CD8-positive, alpha-beta memory T cell (primary cell): ENCODE results near the gene CFAP221. TPM values are rescaled to one million over a fixed set of nuclear protein-coding genes. Genes with fewer than 3 reads are reported as not detected.
A peak's percentile ranks its signal among the peaks of the same experiment; 100 is the strongest.

Experiments
- CTCF ChIA-PET: fragments of 350-600 bp; sonication (Branson Sonifier 250); formaldehyde crosslinking; loops from one replicate; lab custom pipeline; 2021; ENCODE audit warnings: antibody characterized with exemption; lab: Charles Lee
- POLR2A ChIA-PET: fragments of 350-600 bp; sonication (Branson Sonifier 250); formaldehyde crosslinking; loops from one replicate; lab custom pipeline; 2021; ENCODE audit warnings: antibody characterized with exemption; lab: Charles Lee
- DNase-seq, 5 donors: peaks; one replicate each; pipeline versions ENCODE4 v3.0.0 to v3.0.0-alpha.2; 2020 to 2022; ENCODE audit warnings: mixed read lengths in 1 of 5
- H3K27ac ChIP-seq: one replicate; pipeline ENCODE4 v1.7.0; 2013; ENCODE audit warnings: low read depth, mild to moderate bottlenecking, low read length, moderate library complexity
- H3K27me3 ChIP-seq: 2 replicates; pipeline ENCODE4 v1.7.0; 2013; ENCODE audit warnings: low read length, mild to moderate bottlenecking; ENCODE audit not compliant: insufficient read depth, poor library complexity, severe bottlenecking
- H3K36me3 ChIP-seq: 2 replicates; pipeline ENCODE4 v1.7.0; 2013; ENCODE audit warnings: mild to moderate bottlenecking, low read length, moderate library complexity; ENCODE audit not compliant: insufficient read depth
- H3K4me1 ChIP-seq: 2 replicates; pipeline ENCODE4 v1.7.0; 2013; ENCODE audit warnings: mild to moderate bottlenecking, low read length, moderate library complexity; ENCODE audit not compliant: insufficient read depth
- H3K4me3 ChIP-seq: 2 replicates; pipeline ENCODE4 v1.7.0; 2013; ENCODE audit warnings: mild to moderate bottlenecking, low read length
- H3K9me3 ChIP-seq: 2 replicates; pipeline ENCODE4 v1.7.0; 2013; ENCODE audit warnings: mild to moderate bottlenecking, low read length
- H3K27ac Mint-ChIP-seq, 8 donors: one replicate each; pipeline ENCODE4 v1.8.0; 2020 to 2021; ENCODE audit warnings: mixed read lengths in 8 of 8, mild to moderate bottlenecking in 6 of 8, inconsistent platforms in 3 of 8, moderate library complexity in 3 of 8
- H3K27me3 Mint-ChIP-seq, 2 donors: one replicate each; pipeline ENCODE4 v1.8.0; 2020 to 2021; ENCODE audit warnings: mixed read lengths in 2 of 2, mild to moderate bottlenecking in 1 of 2, moderate library complexity in 1 of 2
- H3K36me3 Mint-ChIP-seq, 3 donors: one replicate each; pipeline ENCODE4 v1.8.0; 2020 to 2021; ENCODE audit warnings: mixed read lengths in 3 of 3, inconsistent platforms in 1 of 3, mild to moderate bottlenecking in 1 of 3
- H3K4me1 Mint-ChIP-seq, 3 donors: one replicate each; pipeline ENCODE4 v1.8.0; 2020 to 2021; ENCODE audit warnings: mixed read lengths in 3 of 3, inconsistent platforms in 1 of 3, mild to moderate bottlenecking in 1 of 3
- H3K4me3 Mint-ChIP-seq, 7 donors: one replicate each; pipeline ENCODE4 v1.8.0; 2020 to 2021; ENCODE audit warnings: mixed read lengths in 7 of 7, mild to moderate bottlenecking in 6 of 7, moderate library complexity in 4 of 7, inconsistent platforms in 2 of 7
- H3K9me3 Mint-ChIP-seq, 5 donors: one replicate each; pipeline ENCODE4 v1.8.0; 2020 to 2022; ENCODE audit warnings: mixed read lengths in 5 of 5, mild to moderate bottlenecking in 3 of 5, moderate library complexity in 2 of 5, inconsistent platforms in 1 of 5
- polyA plus RNA-seq: library from polyadenylated mRNA; unstranded; fragments of 300-500 nt; fragmentation: Illumina TruSeq; gene quantifications from one replicate; pipeline ENCODE4 v1.2.3, GENCODE V29; 2021
- total RNA-seq, 2 experiments: library from RNA; stranded (reverse); gene quantifications; one replicate each; pipeline ENCODE4 v1.2.3, GENCODE V29; 2021

CFAP221 gene
- total and polyA plus RNA-seq, 3 experiments from 2014 or later: not detected

DNA sequence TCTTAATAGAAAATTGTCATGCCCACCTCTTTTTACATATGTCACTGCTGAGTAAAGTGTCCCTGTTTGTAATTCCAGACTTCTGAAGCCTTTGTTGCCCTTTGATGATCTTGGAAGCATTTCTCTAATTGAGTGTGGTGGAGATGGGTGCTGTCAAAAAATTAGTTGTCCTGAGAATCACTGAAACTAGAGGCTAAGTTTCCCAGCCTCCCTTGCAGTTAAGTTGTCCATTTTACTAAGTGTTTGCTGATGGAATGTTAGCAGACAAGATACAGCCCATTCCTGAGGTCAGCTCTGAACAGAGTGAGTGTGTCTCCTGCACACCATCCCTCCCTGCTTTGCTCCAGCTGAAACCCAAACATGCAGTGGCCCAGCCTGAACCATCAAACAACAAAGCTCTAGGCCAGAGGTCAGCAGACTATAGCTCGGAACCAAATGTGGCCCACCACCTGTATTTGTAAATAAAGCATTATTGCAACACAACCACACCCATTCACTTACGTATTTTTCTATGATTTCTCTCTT, 106.7 kb downstream of the CFAP221 start:
- Mint-ChIP-seq H3K9me3 (peaks cover 0 to 7% (median 3%) of the 10 kb centered on the region in 5 donors), H3K27ac (no peak overlapping the region), H3K4me1 (no peaks in the 10 kb centered on the region), H3K36me3 (peaks cover 0 to 7% (median 0%) of the 10 kb centered on the region in 3 donors), H3K27me3 (peaks cover 24 to 69% of the 10 kb centered on the region in 2 donors), H3K4me3 (no peak overlapping the region)
- Histone ChIP-seq H3K36me3 (no peaks in the 10 kb centered on the region), H3K27me3 (peaks cover 7% of the 10 kb centered on the region), H3K4me1 (no peaks in the 10 kb centered on the region), H3K27ac (no peak overlapping the region), H3K9me3 (no peaks in the 10 kb centered on the region), H3K4me3 (no peak overlapping the region)
- DNase-seq: no peak
- ChIA-PET CTCF (interaction anchor here (0.9 to 1.6 kb wide), 2 partner anchors 10 to 12 kb away, joined by 3 to 4 read pairs; no protein-coding TSS in a partner anchor), POLR2A (no interaction called here)

DNA sequence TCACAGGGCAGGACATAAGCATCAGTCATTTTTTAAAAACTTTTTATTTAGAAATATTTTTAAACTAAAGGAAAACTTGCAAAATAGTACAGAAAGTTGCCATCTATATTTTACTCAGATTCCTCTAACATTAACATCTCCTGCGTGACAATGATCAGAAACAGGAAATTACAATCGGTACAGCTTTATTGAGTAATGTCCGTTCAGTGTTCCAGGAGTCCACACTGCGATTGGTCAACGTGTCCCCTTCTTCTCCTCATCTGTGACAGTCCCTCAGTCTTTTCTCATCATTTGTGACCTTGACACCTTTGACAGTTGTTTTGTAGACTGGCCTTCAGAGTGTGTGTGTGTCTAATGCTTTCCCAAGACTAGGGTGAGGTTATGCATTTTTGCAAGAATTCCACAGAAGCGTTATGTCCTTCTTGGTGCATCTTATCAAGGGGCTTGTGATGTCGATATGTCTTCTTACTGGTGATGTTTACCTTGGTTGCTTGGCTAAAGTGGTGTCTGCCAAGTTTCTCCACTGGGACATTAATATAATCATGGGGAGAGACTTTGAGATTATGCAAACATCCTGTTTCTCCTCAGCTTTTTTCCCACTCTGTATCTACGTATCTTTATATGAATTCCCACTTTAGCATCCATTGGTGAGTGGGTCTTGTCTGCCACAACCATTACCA, 113.4 kb downstream of the CFAP221 start:
- peaks cover 14 to 37% of the 10 kb centered on the region in 2 donors for H3K27me3 Mint-ChIP-seq
- H3K27ac ChIP-seq: no peak overlapping the region
- ChIA-PET CTCF (interaction anchor here (6.5 kb wide), 1 partner anchor 16 kb away, joined by 30 read pairs; no protein-coding TSS in a partner anchor), POLR2A (no interaction called here)
- DNase-seq: no peak
- H3K4me1 ChIP-seq: no peaks in the 10 kb centered on the region
- peaks cover 3% of the 10 kb centered on the region for H3K27me3 ChIP-seq
- no peak overlapping the region for H3K4me3 Mint-ChIP-seq
- no peak overlapping the region for H3K27ac Mint-ChIP-seq
- H3K4me1 Mint-ChIP-seq: peaks cover 0 to 5% (median 3%) of the 10 kb centered on the region in 3 donors
- H3K36me3 ChIP-seq: no peaks in the 10 kb centered on the region
- H3K36me3 Mint-ChIP-seq: no peaks in the 10 kb centered on the region
- no peaks in the 10 kb centered on the region for H3K9me3 Mint-ChIP-seq
- no peak overlapping the region for H3K4me3 ChIP-seq
- no peaks in the 10 kb centered on the region for H3K9me3 ChIP-seq

DNA sequence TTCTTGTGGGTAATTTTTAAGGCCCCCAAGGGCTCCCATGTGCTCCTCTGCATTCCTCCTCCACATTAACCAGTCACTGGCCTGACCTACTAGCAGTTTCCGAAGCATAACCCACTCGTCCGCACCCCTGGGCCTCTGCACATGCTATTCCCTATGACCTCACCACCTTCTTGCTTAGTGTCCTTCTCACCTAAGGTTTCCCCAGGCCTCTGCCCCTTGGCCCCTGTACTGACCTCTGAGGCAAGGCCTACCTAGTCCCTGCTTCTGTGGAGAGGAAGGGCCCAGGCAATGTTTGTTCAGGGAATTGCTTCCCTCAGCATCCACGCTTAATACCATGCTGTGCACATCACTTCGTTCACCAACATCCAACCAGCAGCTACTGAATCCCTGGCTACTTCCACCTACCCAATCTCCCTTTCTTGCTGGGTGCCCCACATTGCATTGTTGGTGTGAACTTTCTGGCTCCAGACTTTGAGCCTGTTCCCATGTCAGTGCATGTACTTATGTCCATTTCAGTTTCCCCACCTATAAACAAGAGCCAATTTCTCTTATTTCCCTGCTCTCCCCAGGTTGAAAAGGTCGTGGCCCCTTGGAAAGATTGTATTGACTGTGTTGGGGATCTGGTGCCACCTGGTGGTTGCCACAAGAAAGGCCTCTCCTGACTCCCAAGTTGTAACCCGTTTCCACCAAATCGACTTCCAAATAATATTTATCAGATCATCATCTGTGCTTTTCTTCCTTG, 115.5 kb downstream of the CFAP221 start:
- Mint-ChIP-seq H3K9me3 (peaks cover 0 to 2% (median 0%) of the 10 kb centered on the region in 5 donors), H3K27me3 (peaks cover 15 to 39% of the 10 kb centered on the region in 2 donors), H3K27ac (peak overlapping the region in 1 of 8 donors; percentile 46), H3K36me3 (no peaks in the 10 kb centered on the region), H3K4me1 (peaks cover 7 to 15% (median 11%) of the 10 kb centered on the region in 3 donors), H3K4me3 (no peak overlapping the region)
- ChIA-PET POLR2A (no interaction called here), CTCF (interaction anchor here (0.6 to 6.5 kb wide), 3 partner anchors 16 to 1716 kb away, joined by 3 to 30 read pairs (median 4); no protein-coding TSS in a partner anchor)
- DNase-seq: peak in 2 of 5 donors; percentile 5 to 17
- Histone ChIP-seq H3K27ac (no peak overlapping the region), H3K27me3 (no peaks in the 10 kb centered on the region), H3K4me1 (no peaks in the 10 kb centered on the region), H3K4me3 (no peak overlapping the region), H3K36me3 (no peaks in the 10 kb centered on the region), H3K9me3 (no peaks in the 10 kb centered on the region)

DNA sequence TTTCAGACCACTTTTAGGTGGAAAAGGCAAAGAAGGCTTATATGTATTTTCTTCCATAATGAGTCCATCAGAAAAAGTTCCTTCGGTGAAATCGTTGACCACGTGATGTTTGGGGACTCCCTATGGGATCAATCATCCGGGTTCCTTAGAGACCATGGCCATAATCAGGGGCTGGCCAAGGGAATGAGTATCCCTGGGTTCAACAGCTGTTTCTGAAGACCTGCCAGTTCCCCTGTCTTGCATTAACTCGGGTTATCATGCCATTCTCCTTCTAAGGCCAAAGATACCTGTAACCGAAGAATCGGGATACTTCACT, 116.1 kb downstream of the CFAP221 start:
- no peak for DNase-seq
- no peaks in the 10 kb centered on the region for H3K36me3 Mint-ChIP-seq
- H3K9me3 ChIP-seq: no peaks in the 10 kb centered on the region
- no peak overlapping the region for H3K27ac Mint-ChIP-seq
- H3K4me3 ChIP-seq: no peak overlapping the region
- H3K4me1 Mint-ChIP-seq: peaks cover 7 to 15% (median 11%) of the 10 kb centered on the region in 3 donors
- no peaks in the 10 kb centered on the region for H3K36me3 ChIP-seq
- no peak overlapping the region for H3K27ac ChIP-seq
- H3K9me3 Mint-ChIP-seq: peaks cover 0 to 2% (median 0%) of the 10 kb centered on the region in 5 donors
- peaks cover 12 to 39% of the 10 kb centered on the region in 2 donors for H3K27me3 Mint-ChIP-seq
- no peaks in the 10 kb centered on the region for H3K27me3 ChIP-seq
- POLR2A ChIA-PET: no interaction called here
- CTCF ChIA-PET: interaction anchor here (1.5 to 6.5 kb wide), 2 partner anchors 16 to 19 kb away, joined by 4 to 30 read pairs; no protein-coding TSS in a partner anchor
- H3K4me3 Mint-ChIP-seq: no peak overlapping the region
- H3K4me1 ChIP-seq: no peaks in the 10 kb centered on the region

DNA sequence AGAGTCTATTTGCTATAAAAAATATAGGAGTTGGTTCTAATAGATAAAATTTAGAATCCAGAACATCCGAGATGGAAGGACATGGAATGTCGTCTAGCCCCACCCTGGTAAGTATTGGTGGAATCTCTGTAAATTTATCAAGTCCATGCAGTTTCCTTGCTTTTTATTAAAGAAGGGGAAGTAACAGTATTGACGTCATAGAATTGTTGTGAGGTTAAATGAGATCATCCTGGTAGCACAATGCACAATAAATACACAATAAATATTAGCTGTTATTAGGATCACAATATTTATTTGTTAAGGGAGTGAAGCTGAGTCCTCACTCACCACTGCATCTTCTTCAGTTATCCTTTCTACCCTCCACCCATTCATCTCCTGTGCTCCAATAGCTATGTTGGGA, 118.0 kb downstream of the CFAP221 start:
- H3K9me3 ChIP-seq: no peaks in the 10 kb centered on the region
- CTCF ChIA-PET: no interaction called here
- no peak overlapping the region for H3K27ac ChIP-seq
- no peaks in the 10 kb centered on the region for H3K4me1 ChIP-seq
- Mint-ChIP-seq H3K9me3 (peaks cover 0 to 2% (median 0%) of the 10 kb centered on the region in 5 donors), H3K27me3 (peaks cover 9 to 37% of the 10 kb centered on the region in 2 donors), H3K27ac (peak overlapping the region in 1 of 8 donors; percentile 40), H3K36me3 (no peaks in the 10 kb centered on the region), H3K4me3 (no peak overlapping the region), H3K4me1 (peaks cover 7 to 16% (median 11%) of the 10 kb centered on the region in 3 donors)
- POLR2A ChIA-PET: no interaction called here
- H3K4me3 ChIP-seq: no peak overlapping the region
- no peaks in the 10 kb centered on the region for H3K36me3 ChIP-seq
- no peak for DNase-seq
- no peaks in the 10 kb centered on the region for H3K27me3 ChIP-seq

DNA sequence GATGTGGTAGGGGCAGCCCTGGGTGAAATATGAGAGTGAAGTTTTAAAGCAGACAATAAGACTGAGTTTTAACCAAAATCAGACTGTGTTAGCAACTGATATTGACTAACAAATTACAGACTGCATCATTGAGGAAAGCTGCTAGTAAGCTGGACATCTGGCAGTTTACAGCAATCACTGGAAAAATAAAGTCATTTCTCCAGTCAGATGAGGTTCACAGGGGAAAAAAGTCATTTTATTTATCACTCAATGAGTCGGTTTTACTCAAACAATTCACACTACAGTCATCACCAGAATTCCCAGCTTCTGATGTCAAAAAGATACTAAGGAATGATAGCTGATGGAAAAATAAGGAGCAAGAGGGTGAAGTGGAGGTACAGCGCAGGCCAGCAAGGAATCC, 124.3 kb downstream of the CFAP221 start:
- POLR2A ChIA-PET: no interaction called here
- CTCF ChIA-PET: no interaction called here
- no peak overlapping the region for H3K27ac Mint-ChIP-seq
- H3K4me3 Mint-ChIP-seq: no peak overlapping the region
- Histone ChIP-seq H3K36me3 (no peaks in the 10 kb centered on the region), H3K27me3 (no peaks in the 10 kb centered on the region), H3K4me3 (no peak overlapping the region), H3K27ac (no peak overlapping the region), H3K9me3 (no peaks in the 10 kb centered on the region), H3K4me1 (no peaks in the 10 kb centered on the region)
- peaks cover 2 to 14% of the 10 kb centered on the region in 2 donors for H3K27me3 Mint-ChIP-seq
- no peak for DNase-seq
- H3K9me3 Mint-ChIP-seq: peaks cover 0 to 2% (median 0%) of the 10 kb centered on the region in 5 donors
- H3K36me3 Mint-ChIP-seq: no peaks in the 10 kb centered on the region
- peaks cover 4 to 12% (median 4%) of the 10 kb centered on the region in 3 donors for H3K4me1 Mint-ChIP-seq

DNA sequence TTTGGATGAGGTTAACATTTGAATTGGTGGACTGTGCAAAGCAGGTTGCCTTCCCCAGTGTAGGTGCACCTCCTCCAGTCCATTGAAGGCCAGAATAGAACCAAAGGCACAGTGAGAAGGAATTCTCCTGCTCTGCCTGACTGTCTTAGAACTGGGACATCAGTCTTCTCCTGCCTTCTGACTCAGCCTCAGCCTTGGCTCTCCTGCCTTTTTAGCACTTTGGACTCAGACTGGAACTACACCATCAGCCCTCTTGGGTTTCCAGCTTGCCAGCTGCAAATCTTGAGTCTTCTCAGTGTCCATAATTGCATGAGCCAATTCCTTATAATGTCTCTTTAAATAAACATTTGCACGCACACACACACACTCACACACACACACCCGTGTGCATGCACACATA, 126.8 kb downstream of the CFAP221 start:
- no peak overlapping the region for H3K4me3 Mint-ChIP-seq
- no peaks in the 10 kb centered on the region for H3K9me3 Mint-ChIP-seq
- Histone ChIP-seq H3K27me3 (no peaks in the 10 kb centered on the region), H3K4me1 (no peaks in the 10 kb centered on the region), H3K9me3 (no peaks in the 10 kb centered on the region), H3K4me3 (no peak overlapping the region), H3K27ac (no peak overlapping the region), H3K36me3 (no peaks in the 10 kb centered on the region)
- peak overlapping the region in 1 of 8 donors; percentile 7 for H3K27ac Mint-ChIP-seq
- H3K36me3 Mint-ChIP-seq: no peaks in the 10 kb centered on the region
- ChIA-PET POLR2A (no interaction called here), CTCF (no interaction called here)
- H3K27me3 Mint-ChIP-seq: peaks cover 0 to 2% of the 10 kb centered on the region in 2 donors
- no peak for DNase-seq
- H3K4me1 Mint-ChIP-seq: peaks cover 0 to 5% (median 2%) of the 10 kb centered on the region in 3 donors

DNA sequence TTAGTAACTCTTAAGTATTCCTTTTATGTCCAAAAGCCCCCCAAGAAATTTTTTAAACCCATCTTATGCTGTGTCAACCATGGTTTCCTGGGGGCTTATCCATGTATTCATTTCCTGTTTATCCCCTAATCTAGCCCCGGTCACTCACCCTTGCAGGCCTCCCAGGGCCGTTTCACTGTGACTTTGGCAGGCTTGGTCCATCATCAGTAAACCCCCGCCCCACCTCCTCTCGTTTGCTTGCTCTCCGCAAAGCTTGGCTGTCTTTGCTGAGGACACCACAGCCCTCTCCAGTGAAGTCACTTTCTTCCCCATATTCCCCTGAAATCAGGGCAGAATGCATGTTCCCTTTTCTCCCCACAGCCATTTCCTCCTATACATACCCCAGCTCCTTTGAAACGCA, 127.5 kb downstream of the CFAP221 start:
- no peaks in the 10 kb centered on the region for H3K36me3 ChIP-seq
- Mint-ChIP-seq H3K4me1 (peaks cover 0 to 5% (median 2%) of the 10 kb centered on the region in 3 donors), H3K9me3 (no peaks in the 10 kb centered on the region), H3K27ac (no peak overlapping the region), H3K36me3 (no peaks in the 10 kb centered on the region), H3K4me3 (no peak overlapping the region), H3K27me3 (no peaks in the 10 kb centered on the region)
- no peaks in the 10 kb centered on the region for H3K4me1 ChIP-seq
- POLR2A ChIA-PET: no interaction called here
- CTCF ChIA-PET: no interaction called here
- no peak overlapping the region for H3K4me3 ChIP-seq
- DNase-seq: no peak
- no peak overlapping the region for H3K27ac ChIP-seq
- no peaks in the 10 kb centered on the region for H3K9me3 ChIP-seq
- no peaks in the 10 kb centered on the region for H3K27me3 ChIP-seq
